Fibroblast of skin of abdomen (primary cell): ENCODE data around the gene ETFDH. TPM values are rescaled to one million over a fixed set of nuclear protein-coding genes. Genes with fewer than 3 reads are reported as not detected.
"Not testable (repeated sequence)": the region's sequence is repeated elsewhere in the genome, so short reads cannot be mapped to it uniquely, and the experiment has no call there.

Experiments used
- DNase-seq: peaks from one replicate; pipeline ENCODE4 v3.0.0-alpha.2; 2013
- polyA plus RNA-seq, 2 experiments: library from polyadenylated mRNA; unstranded; fragments of 120-200 nt; gene quantifications; one replicate each; pipeline ENCODE4 v1.2.1, GENCODE V29; 2013; ENCODE audit not compliant: insufficient read length in 2 of 2

ETFDH gene
- polyA plus RNA-seq (2013, experiment 1 of 2; ENCODE audit: insufficient read length): 19.7 TPM
- polyA plus RNA-seq (2013, experiment 2 of 2; ENCODE audit: insufficient read length): 20.6 TPM

DNA sequence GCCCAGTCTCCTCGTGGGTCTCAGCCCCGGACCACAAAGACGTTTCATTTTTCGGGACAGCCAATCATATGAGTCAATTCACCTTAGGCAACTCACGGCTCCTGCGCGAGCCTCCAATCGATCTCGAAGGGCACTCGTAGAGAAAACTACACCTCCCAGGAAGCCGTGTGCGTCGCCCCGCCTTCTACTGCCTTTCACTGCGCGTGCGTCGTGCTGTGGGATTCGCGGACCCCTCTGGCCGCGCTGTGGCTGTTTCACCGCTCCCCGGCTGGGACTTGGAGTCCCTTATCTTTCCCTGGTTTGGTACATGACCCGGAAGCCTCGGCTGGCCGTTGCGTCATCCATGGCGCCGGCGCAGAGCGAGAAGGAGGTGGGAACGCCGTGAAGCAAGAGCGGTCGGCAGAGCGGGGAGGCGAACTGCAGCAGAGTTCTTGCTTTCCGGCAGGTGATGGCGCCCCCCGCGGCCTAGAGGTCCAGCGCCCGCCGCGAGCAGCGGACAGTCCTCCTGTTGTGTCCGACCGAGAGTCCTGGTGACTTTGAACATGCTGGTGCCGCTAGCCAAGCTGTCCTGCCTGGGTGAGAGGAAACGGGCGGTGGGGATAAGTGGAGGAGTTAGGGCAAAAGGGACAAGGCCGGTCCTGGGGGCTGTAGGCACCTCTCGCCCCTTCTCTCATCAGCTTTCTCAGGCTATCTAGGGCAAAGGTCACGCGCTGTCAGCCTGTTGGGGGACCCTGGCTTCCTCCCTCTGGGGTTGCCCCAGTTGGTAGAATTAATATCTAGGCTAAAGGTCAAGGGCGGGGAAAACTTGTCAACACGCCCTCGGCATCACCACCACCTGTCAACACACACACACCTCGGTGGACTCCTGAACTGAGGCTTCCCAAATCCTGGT lies at the start of gene ETFDH:
Gene ETFDH, plus strand, starts transcription at position 382 of the 892 bp plus-strand sequence. Its CDS starts 161 bp downstream, at position 543.
- peak; percentile 100 for DNase-seq

DNA sequence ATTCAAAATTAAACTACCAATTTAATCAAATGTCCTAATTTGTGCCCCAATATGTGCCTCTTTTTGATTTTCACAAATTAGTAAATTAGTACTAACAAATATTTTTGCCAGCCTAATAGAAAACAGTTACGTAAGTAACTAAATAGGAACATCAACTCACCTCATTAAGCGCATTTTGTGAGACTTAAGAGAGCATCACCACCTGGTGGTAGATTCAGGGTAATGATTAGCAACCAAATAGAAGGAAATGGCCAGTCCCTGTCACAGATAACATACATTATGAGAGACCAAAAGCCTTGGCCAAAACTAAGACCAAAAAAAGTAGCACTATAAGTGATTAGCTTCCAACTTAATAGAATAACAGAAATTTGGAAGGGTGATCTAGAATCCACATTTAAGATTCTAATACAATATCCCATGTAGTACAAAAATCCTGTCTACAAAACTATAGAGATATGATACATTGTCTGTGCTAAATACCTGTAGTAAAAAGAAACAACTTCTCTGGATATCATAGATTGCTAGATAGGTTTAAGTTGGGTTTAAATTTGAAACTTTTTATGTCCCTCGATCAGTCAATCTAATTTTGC lies 47.1 kb upstream of the ETFDH start:
- DNase-seq: peak; percentile 39

- no peak for DNase-seq
These were observed 46.6 kb upstream of the ETFDH start for GRCh38 chr4:158625544-158625943.

DNA sequence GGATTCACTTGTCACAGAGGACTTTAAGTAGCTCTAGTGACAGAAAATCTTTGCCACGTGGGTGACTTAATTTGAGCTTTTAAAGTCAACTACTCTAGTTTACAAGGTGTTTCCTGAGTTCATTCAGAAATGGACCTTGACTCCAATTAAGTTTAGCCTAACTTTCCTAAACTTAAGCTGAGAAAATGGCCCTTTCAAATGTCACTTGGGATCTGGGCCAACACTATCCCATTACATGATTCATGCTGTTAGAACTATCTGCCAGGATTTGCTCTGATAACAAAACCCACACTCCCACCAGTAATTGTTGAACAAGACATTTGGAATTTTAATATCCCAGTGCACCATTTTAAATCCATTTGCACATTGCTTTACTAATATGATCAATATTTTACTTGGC lies 41.2 kb upstream of the ETFDH start:
- peak; percentile 29 for DNase-seq

GRCh38 chr4:158636619-158637018 lies 35.5 kb upstream of the ETFDH start:
- no peak for DNase-seq

DNA sequence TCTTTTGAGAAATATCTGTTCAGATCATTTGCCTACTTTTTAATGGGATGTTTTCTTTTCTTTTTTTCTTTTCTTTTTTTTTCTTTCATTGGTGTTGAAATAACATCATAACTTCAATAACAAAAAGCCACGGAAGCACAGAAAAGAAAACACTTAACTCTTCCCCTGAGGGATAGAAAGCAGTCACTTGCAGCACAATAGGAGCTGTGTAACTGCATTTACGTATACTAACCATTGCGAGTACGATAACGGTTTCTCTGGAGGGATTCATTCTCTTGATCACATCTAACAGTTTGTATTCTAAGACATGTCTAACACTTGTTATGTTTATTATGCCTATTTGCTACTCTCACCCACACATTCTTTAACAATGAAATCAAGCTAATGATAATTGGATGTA lies 27.7 kb upstream of the ETFDH start:
- DNase-seq: no peak

- DNase-seq: no peak
These were observed 27.3 kb upstream of the ETFDH start for GRCh38 chr4:158644760-158645159.

- DNase-seq: no peak
These were observed 22.9 kb upstream of the ETFDH start for GRCh38 chr4:158649111-158649680.

DNA sequence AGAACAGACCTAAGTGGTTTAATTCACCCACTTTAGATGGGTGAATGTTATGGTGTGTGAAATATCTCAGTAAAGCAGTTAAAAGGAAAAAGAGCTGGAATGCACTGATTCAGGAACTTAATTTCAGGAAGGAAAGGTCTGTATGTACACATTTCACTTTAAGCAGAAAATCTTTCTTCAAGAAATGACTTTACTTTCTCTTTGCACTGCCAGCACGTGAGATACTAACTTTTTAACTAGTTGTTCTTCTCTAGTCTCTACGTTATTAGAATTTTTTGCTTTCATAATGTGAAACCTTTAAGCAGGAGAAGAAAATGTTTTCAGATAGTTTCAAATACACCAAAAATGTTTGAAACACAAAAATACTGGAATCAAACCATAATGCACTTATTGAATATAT lies 19.2 kb upstream of the ETFDH start:
- no peak for DNase-seq

GRCh38 chr4:158656439-158656838 lies 15.7 kb upstream of the ETFDH start:
- no peak for DNase-seq

GRCh38 chr4:158657291-158657690 lies 14.8 kb upstream of the ETFDH start:
- no peak for DNase-seq

GRCh38 chr4:158663255-158663654 lies 8.8 kb upstream of the ETFDH start:
- not testable (repeated sequence) for DNase-seq

GRCh38 chr4:158663707-158664625 lies 8.1 kb upstream of the ETFDH start:
- DNase-seq: not testable (repeated sequence)

DNA sequence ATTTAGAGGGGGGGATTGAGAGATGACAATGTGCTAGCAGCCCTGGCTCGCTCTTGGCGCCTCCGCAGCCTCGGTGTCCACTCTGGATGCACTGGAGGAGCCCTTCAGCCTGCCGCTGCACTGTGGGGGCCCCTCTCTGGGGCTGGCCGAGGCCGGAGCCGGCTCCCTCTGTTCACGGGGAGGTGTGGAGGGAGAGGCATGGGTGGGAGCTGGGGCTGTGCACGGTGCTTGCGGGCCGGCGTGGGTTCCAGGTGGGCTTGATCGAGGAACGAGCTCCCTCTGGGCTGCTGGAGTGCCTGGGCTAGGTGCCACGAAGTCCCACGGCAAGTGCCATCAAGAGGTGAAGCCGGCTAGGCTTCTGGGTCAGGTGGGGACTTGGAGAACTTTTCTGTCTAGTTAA lies 7.3 kb upstream of the ETFDH start:
- no peak for DNase-seq

DNA sequence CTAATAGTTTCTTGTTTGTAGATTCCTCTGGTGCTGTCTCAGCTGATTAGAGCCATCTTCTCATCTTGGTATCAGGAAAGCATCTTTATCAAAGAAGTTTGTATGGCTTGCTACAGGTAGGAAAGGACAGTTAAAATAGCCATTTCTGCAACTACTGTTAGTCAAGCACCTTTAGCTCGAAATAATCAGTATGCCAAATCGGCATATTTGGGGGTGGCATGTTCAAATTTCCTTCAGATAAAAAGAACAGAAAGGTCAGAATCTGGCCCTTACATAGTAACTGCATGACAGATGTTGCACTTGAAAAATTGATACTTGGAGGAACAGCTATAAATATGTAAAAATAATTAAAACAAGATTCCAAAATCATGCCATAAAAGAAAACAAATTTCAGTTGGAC lies 5.2 kb upstream of the ETFDH start:
- no peak for DNase-seq

- no peak for DNase-seq
These were observed 4.4 kb upstream of the ETFDH start for GRCh38 chr4:158667651-158668198.

- DNase-seq: no peak
These were observed 2.8 kb upstream of the ETFDH start for GRCh38 chr4:158669310-158669709.

DNA sequence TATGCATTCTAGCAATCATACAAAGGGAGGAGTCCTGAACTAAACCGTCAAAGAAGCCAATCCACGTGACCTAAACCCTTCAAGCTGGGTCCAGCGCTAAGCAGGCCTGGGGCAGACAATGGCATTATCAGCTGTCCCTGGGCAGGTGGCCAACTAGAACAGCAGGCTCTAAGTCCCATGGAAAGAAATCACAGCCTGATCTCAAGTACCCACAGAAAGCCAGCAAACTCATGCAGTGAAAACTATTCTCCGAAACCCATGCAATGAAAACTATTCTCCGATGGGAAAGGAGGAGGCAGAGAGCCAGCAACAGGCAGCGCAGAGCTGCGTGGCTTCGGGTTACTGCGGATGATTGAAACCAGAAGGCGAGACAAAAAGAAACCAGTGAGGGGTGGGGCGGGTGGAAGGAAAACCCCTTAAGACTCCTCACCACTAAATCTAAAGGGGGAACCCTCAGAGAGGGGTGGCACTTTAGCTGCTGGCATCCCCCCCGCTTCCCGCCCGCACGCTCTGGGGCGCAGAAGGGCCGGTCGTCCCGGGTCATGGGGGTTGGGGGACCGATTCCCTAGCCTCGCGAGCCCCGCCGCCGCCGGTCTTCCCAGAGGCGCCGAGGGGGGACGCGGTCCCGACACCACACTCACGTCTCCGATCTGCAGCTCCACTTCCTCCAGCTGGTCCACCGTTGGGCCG lies 976 bp upstream of the ETFDH start:
- DNase-seq: peak; percentile 81

GRCh38 chr4:158671665-158671914 lies 506 bp upstream of the ETFDH start, which contains the start of gene C4orf46:
TSS of gene C4orf46 (minus strand) at chr4:158671887. CDS start at chr4:158671801, 86 bp downstream.
- no peak for DNase-seq

- no peak for DNase-seq
These were observed 1.5 kb downstream of the ETFDH start for GRCh38 chr4:158673633-158674032.

- no peak for DNase-seq
These were observed 4.0 kb downstream of the ETFDH start for GRCh38 chr4:158676076-158676475.

- no peak for DNase-seq
These were observed 6.7 kb downstream of the ETFDH start for GRCh38 chr4:158678767-158679166.
